GM12878 (cell line): ENCODE data around the gene STK38. TPM values are rescaled to one million over a fixed set of nuclear protein-coding genes. Genes with fewer than 3 reads are reported as not detected.

Experiments used
- ATAC-seq: fragments of 200-7000 bp; cut with Tn5 transposase; 3 replicates; pipeline ENCODE4 v1.9.1; 2020; ENCODE audit warnings: mild to moderate bottlenecking, moderate library complexity
- BruUV-seq: library from RNA; stranded (reverse); fragments of 400-500 nt; replicated peaks from 2 replicates; lab custom pipeline; 2021; lab: Mats Ljungman, UMichigan
- CTCF ChIA-PET: fragments of 300-600 bp; sonication (Branson Sonifier 250); formaldehyde crosslinking; extraction: SDS; loops from one replicate; lab custom pipeline; 2021; ENCODE audit warnings: inconsistent platforms; lab: Yijun Ruan, JAX
- POLR2A ChIA-PET: fragments of 350-600 bp; formaldehyde crosslinking; extraction: SDS; loops from one replicate; lab custom pipeline; 2021; ENCODE audit warnings: inconsistent platforms; lab: Charles Lee
- RAD21 ChIA-PET: fragments of 300-600 bp; sonication (Branson Sonifier 250); formaldehyde crosslinking; loops from one replicate; lab custom pipeline; 2023; ENCODE audit warnings: antibody characterized with exemption; ENCODE audit not compliant: unreplicated experiment; lab: Charles Lee
- SMC1A ChIA-PET: fragments of 300-600 bp; sonication (Branson Sonifier 250); formaldehyde crosslinking; loops from one replicate; lab custom pipeline; 2023; ENCODE audit not compliant: unreplicated experiment, uncharacterized antibody; lab: Charles Lee
- DNase-seq: peaks from one replicate; pipeline ENCODE4 v3.0.0-alpha.2; 2011; ENCODE audit warnings: low read depth, low spot score
- FAIRE-seq: peaks from 3 replicates; lab custom pipeline; 2011; peaks lifted over from hg19 to GRCh38; lab: Jason Lieb, UNC
- H2AFZ ChIP-seq: 2 replicates; pipeline ENCODE4 v1.6.0; 2011; ENCODE audit warnings: low read depth, low read length, control low read depth; ENCODE audit not compliant: control insufficient read depth
- H3K27ac ChIP-seq: 2 replicates; pipeline ENCODE4 v1.5.1; 2011; ENCODE audit warnings: control low read depth; ENCODE audit not compliant: control insufficient read depth, insufficient read depth
- H3K27me3 ChIP-seq, 2 experiments: replicated peaks in 1 of 2; 2 replicates each; pipeline versions ENCODE4 v1.6.0 to v1.6.1; 2011; ENCODE audit warnings: low read length in 1 of 2; ENCODE audit not compliant: control insufficient read depth in 2 of 2, insufficient read depth in 2 of 2
- H3K36me3 ChIP-seq, 2 experiments: 2 replicates each; pipeline ENCODE4 v1.5.1; 2011; ENCODE audit warnings: low read length in 1 of 2; ENCODE audit not compliant: control insufficient read depth in 2 of 2, insufficient read depth in 2 of 2
- H3K4me1 ChIP-seq: 2 replicates; pipeline ENCODE4 v1.6.1; 2011; ENCODE audit warnings: mild to moderate bottlenecking, low read length, moderate library complexity, mixed read lengths; ENCODE audit not compliant: control insufficient read depth, insufficient read depth
- H3K4me2 ChIP-seq: 2 replicates; pipeline ENCODE4 v1.6.0; 2011; ENCODE audit warnings: control low read depth; ENCODE audit not compliant: control insufficient read depth, insufficient read depth
- H3K4me3 ChIP-seq: fragments of 200-600 bp; sonication (generic); 2 replicates; pipeline ENCODE4 v1.5.1; 2016
- H3K79me2 ChIP-seq: 2 replicates; pipeline ENCODE4 v1.6.0; 2011; ENCODE audit warnings: low read length; ENCODE audit not compliant: control insufficient read depth, insufficient read depth
- H3K9ac ChIP-seq: 2 replicates; pipeline ENCODE4 v1.8.0; 2011; ENCODE audit warnings: low read length, control low read depth, mixed read lengths; ENCODE audit not compliant: control insufficient read depth, insufficient read depth
- H3K9me3 ChIP-seq: replicated peaks from 3 replicates; pipeline ENCODE4 v1.5.1; 2011; ENCODE audit warnings: mild to moderate bottlenecking, low read length; ENCODE audit not compliant: control insufficient read depth, insufficient read depth
- H4K20me1 ChIP-seq: 2 replicates; pipeline ENCODE4 v1.6.0; 2011; ENCODE audit not compliant: control insufficient read depth, insufficient read depth
- ATF7 ChIP-seq: fragments of 450-650 bp; IDR thresholded peaks from 2 replicates; pipeline ENCODE4 v1.6.1; 2016; ENCODE audit warnings: low read depth, mild to moderate bottlenecking
- CREM ChIP-seq: IDR thresholded peaks from 2 replicates; pipeline ENCODE4 v1.6.1; 2014; ENCODE audit warnings: antibody characterized with exemption, low read depth
- MEF2B ChIP-seq: fragments of 450-650 bp; IDR thresholded peaks from 2 replicates; pipeline ENCODE4 v1.6.1; 2018; ENCODE audit warnings: mild to moderate bottlenecking, moderate library complexity; ENCODE audit not compliant: partially characterized antibody, poor library complexity, severe bottlenecking
- MYB ChIP-seq: fragments of 150-350 bp; IDR thresholded peaks from 2 replicates; pipeline ENCODE4 v1.6.1; 2014; ENCODE audit warnings: mild to moderate bottlenecking, low read depth, low read length, borderline replicate concordance
- NBN ChIP-seq: fragments of 450-650 bp; IDR thresholded peaks from 2 replicates; pipeline ENCODE4 v1.6.1; 2016
- NR2C1 ChIP-seq: fragments of 450-650 bp; IDR thresholded peaks from 2 replicates; pipeline ENCODE4 v1.6.1; 2017; ENCODE audit warnings: antibody characterized with exemption, mild to moderate bottlenecking, moderate library complexity
- ZNF622 ChIP-seq: fragments of 450-650 bp; IDR thresholded peaks from 2 replicates; pipeline ENCODE4 v1.6.1; 2017; ENCODE audit warnings: mild to moderate bottlenecking, inconsistent platforms
- WGBS: methylation state at CpG from one replicate; pipeline ENCODE4 v1.1.6; 2016; ENCODE audit warnings: low lambda C conversion rate; ENCODE audit not compliant: insufficient replicate concordance, insufficient coverage; ENCODE audit errors: missing lambda C conversion rate; 5-methylcytosine and 5-hydroxymethylcytosine counted together
- in situ Hi-C: fragments of 300-500 bp; cut with MboI; formaldehyde crosslinking; loops from 9 replicates; pipeline ENCODE4 v1.14.3; 2018; ENCODE audit warnings: mixed read lengths
- intact Hi-C: fragments of 100-400 bp; cut with micrococcal nuclease; formaldehyde crosslinking; loops from one replicate; pipeline ENCODE4 v1.14.2; 2022; ENCODE audit not compliant: unreplicated experiment
- polyA plus RNA-seq, 11 experiments: library from polyadenylated mRNA; depleted of rRNA in 4 of 11; unstranded in 6 of 11; stranded (reverse) in 5 of 11; fragments of >200 nt; fragmentation: Nextera tagmentation in 4 of 11; fragmentation: Illumina TruSeq in 1 of 11; extraction: Ambion mirVana in 4 of 11; extraction: Trizol in 1 of 11; gene quantifications; 1 replicate in 1 of 11; 2 replicates in 10 of 11; pipeline versions ENCODE4 v1.2.1 to v1.2.3, GENCODE V29; 2011 to 2016; ENCODE audit warnings: inconsistent platforms in 2 of 11, missing spikeins in 2 of 11, low read depth in 1 of 11
- total RNA-seq, 4 experiments: library from RNA; depleted of rRNA in 3 of 4; stranded (reverse); fragments of >200 nt in 3 of 4; fragmentation: Illumina TruSeq in 1 of 4; extraction: Trizol in 1 of 4; gene quantifications; 2 replicates each; pipeline versions ENCODE4 v1.2.1 to v1.2.3, GENCODE V29; 2013 to 2021
- TF ChIP-seq, protein P1 (sequence below): fragments of 450-650 bp; IDR thresholded peaks from 2 replicates; pipeline ENCODE4 v1.6.1; 2017; ENCODE audit warnings: antibody characterized with exemption, mild to moderate bottlenecking, moderate library complexity

The STK38 gene
- total and polyA plus RNA-seq, 10 of the 15 experiments (the other 5 are each of a cell fraction or from before 2014, with no cell fraction given), result 4.1 to 18.7 (median 13.6) TPM

DNA sequence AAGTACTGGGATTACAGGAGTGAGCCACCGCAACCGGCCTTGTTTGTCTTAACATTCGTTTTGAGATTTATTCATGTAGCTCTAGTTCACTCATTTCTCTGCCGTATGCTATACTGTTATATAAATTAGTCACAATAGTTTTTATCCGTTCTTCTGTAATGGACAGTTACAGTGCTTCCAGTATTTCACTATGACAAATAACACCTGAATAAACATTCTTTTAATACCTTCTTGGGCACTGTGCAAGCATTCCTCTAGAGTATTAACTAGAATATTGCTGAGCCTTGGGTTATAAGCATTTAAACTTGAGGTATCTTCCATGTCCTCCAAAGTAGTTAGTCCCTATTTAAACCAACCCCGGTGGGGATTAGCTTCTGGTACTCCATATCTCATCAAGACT, 45.6 kb downstream of the STK38 start:
- TF ChIP-seq NR2C1, result no peak
- H3K4me1 ChIP-seq, result no peaks in the 10 kb centered on the region
- no peak for FAIRE-seq
- no peak overlapping the region for H3K4me2 ChIP-seq
- RAD21 ChIA-PET, result no interaction called here
- no peak overlapping the region for H3K4me3 ChIP-seq
- H2AFZ ChIP-seq, result no peak overlapping the region
- BruUV-seq, result no TSS peak
- no peaks in the 10 kb centered on the region for H3K79me2 ChIP-seq
- H3K27ac ChIP-seq, result no peak overlapping the region
- WGBS, result 99% methylated on average over 6 of the region's 6 CpGs
- no peaks in the 10 kb centered on the region for H3K27me3 ChIP-seq
- CTCF ChIA-PET, result interaction anchor here (1.6 kb wide), 1 partner anchor 78 kb away, joined by 3 read pairs; no protein-coding TSS in a partner anchor
- no peak for DNase-seq
- no peaks in the 10 kb centered on the region for H4K20me1 ChIP-seq
- SMC1A ChIA-PET, result no interaction called here
- no peaks in the 10 kb centered on the region for H3K9me3 ChIP-seq
- ATAC-seq, result no peak
- no peak overlapping the region for H3K9ac ChIP-seq
- peaks cover 0 to 11% of the 10 kb centered on the region in 2 experiments; a peak in 1 of 4 replicates for H3K36me3 ChIP-seq
- intact Hi-C loops, result no loop called here
- POLR2A ChIA-PET, result no interaction called here
- in situ Hi-C loops, result no loop called here

DNA sequence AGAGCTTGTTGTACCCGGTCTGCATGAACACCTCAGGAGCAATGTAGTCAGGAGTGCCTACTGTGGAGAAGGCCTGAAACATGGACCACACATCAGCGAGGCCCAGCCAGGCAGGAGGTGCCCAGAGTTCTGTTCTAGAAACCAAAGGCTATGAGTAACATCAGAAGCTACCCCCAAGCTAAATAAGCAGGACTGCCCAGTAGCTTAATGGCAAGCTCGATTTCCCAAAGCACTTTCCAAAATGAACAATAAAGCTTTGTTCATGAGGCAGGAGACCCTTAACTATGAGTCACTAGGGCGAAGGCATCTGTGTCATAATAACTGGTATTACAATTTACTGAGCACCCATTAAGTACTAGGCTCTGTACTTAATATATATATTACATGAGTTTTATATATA, 47.4 kb downstream of the STK38 start:
- intact Hi-C loops, result no loop called here
- ChIA-PET CTCF (interaction anchor here (0.9 kb wide), 1 partner anchor 21 kb away, joined by 3 read pairs; no protein-coding TSS in a partner anchor), SMC1A (interaction anchor here (1.3 kb wide), 1 partner anchor 12 kb away, joined by 4 read pairs; no protein-coding TSS in a partner anchor), RAD21 (interaction anchor here (0.7 kb wide), 1 partner anchor 229 kb away, joined by 3 read pairs; no protein-coding TSS in a partner anchor), POLR2A (no interaction called here)
- H2AFZ ChIP-seq, result no peak overlapping the region
- in situ Hi-C loops, result no loop called here
- WGBS, result 97% methylated on average over 4 of the region's 4 CpGs
- H3K4me3 ChIP-seq, result no peak overlapping the region
- FAIRE-seq (no peak), ATAC-seq (no peak), DNase-seq (no peak)
- H3K4me1 ChIP-seq, result no peaks in the 10 kb centered on the region
- TF ChIP-seq CREM (no peak), ZNF622 (no peak), ATF7 (no peak), MYB (no peak), NBN (no peak), MEF2B (no peak)
- TF ChIP-seq, protein P1, sequence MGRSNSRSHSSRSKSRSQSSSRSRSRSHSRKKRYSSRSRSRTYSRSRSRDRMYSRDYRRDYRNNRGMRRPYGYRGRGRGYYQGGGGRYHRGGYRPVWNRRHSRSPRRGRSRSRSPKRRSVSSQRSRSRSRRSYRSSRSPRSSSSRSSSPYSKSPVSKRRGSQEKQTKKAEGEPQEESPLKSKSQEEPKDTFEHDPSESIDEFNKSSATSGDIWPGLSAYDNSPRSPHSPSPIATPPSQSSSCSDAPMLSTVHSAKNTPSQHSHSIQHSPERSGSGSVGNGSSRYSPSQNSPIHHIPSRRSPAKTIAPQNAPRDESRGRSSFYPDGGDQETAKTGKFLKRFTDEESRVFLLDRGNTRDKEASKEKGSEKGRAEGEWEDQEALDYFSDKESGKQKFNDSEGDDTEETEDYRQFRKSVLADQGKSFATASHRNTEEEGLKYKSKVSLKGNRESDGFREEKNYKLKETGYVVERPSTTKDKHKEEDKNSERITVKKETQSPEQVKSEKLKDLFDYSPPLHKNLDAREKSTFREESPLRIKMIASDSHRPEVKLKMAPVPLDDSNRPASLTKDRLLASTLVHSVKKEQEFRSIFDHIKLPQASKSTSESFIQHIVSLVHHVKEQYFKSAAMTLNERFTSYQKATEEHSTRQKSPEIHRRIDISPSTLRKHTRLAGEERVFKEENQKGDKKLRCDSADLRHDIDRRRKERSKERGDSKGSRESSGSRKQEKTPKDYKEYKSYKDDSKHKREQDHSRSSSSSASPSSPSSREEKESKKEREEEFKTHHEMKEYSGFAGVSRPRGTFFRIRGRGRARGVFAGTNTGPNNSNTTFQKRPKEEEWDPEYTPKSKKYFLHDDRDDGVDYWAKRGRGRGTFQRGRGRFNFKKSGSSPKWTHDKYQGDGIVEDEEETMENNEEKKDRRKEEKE, result no peak
- H4K20me1 ChIP-seq, result no peaks in the 10 kb centered on the region
- H3K27me3 ChIP-seq, result no peaks in the 10 kb centered on the region
- no peak overlapping the region for H3K9ac ChIP-seq
- H3K9me3 ChIP-seq, result no peaks in the 10 kb centered on the region
- H3K79me2 ChIP-seq, result no peaks in the 10 kb centered on the region
- H3K4me2 ChIP-seq, result no peak overlapping the region
- peaks cover 0 to 7% of the 10 kb centered on the region in 2 experiments; a peak in 2 of 4 replicates for H3K36me3 ChIP-seq
- BruUV-seq, result no TSS peak
- H3K27ac ChIP-seq, result no peak overlapping the region
